Activated CD4-positive, alpha-beta T cell treated with anti-CD3 and anti-CD28 coated beads for 48 hours (primary cell): ENCODE data around the gene CAMTA1.
A peak's percentile ranks its signal among the peaks of the same experiment; 100 is the strongest.

Source experiments
- DNase-seq: peaks from one replicate; pipeline ENCODE4 v3.0.0-alpha.2; 2020

CAMTA1 gene

GRCh38 chr1:7558921-7559869, 773.9 kb downstream of the CAMTA1 start:
- DNase-seq: no peak

GRCh38 chr1:7560128-7560527, 774.9 kb downstream of the CAMTA1 start:
- DNase-seq: no peak

GRCh38 chr1:7560601-7561181, 775.4 kb downstream of the CAMTA1 start:
- no peak for DNase-seq

- DNase-seq: peak; percentile 46
Measured at GRCh38 chr1:7561331-7561921, 776.2 kb downstream of the CAMTA1 start.

GRCh38 chr1:7561936-7562728, 776.9 kb downstream of the CAMTA1 start:
- no peak for DNase-seq

- no peak for DNase-seq
Measured at GRCh38 chr1:7562729-7563605, 777.7 kb downstream of the CAMTA1 start.

DNA sequence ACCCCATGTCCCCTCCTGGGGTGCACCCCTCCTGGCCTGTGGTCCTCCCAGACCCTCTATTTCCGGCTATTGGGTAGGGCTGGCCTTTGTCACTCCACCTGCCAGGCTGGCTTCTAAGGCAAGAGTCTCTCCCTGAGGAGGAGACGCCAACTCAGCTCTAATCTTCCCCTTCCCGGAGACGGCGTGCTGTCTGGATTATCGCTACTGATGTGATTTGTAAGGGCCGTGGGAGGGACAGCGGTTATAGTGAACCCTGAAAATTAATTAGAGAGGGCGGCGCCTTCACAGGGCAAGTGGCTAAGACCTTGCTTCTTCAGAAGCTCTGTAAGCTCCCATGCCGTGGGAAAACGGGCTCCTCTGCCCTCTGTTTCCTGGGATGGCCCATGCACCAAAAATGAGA, 778.9 kb downstream of the CAMTA1 start:
- no peak for DNase-seq

DNA sequence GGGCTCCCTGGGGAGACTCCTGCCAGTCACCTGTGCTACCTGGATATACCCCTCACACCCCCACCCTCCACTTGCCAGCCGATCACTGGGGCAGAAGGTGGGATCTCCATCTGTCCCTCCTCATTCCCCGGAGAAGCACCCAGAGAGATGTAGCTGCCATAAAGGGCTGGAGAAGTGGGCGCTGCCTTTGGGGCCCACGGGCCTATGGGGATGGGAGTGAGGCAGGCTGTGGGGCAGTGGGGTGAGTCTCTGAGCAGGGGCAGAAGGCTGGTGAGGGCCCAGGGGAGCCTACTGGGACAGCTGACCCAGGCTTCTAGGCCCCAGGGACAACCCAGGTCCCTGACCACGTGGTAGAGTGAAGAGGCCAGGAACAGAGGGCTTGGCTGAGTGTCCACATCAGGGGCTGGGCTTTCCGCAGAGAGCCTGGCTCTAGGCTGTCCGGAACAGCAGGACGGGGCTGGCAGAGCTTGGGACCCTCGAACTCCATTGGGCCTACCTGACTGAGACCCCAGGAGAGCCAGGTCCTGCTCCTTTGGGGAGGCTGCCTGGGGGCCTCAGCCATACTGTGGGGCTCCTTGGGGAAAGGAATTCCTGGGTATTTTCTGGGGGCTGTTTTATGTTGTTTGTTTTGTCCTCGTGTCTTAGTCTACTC, 780.0 kb downstream of the CAMTA1 start:
- DNase-seq: no peak

GRCh38 chr1:7566417-7567375, 781.4 kb downstream of the CAMTA1 start:
- no peak for DNase-seq

GRCh38 chr1:7567376-7567775, 782.1 kb downstream of the CAMTA1 start:
- DNase-seq: no peak

- no peak for DNase-seq
Measured at GRCh38 chr1:7568053-7568452, 782.8 kb downstream of the CAMTA1 start.

DNA sequence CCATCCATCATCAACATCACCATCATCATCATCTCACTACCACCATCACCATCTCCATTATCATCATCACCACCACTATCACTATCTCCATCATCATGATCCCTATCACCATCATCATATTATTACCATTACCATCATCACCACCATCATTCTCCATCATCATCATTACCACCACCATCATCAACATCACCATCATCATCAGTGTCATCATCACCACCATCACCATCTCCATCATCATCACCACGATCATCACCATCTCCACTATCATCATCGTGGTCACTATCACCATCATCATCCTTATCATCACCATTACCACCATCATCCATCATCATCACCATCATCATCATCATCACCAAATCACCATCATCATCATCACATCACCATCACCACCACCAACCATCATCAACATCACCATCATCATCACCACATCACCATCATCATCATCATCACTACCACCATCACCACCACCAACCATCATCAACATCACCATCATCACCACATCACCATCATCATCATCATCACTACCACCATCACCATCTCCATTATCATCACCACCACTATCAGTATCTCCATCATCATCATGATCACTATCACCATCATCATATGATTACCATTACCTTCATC, 783.8 kb downstream of the CAMTA1 start:
- no peak for DNase-seq

DNA sequence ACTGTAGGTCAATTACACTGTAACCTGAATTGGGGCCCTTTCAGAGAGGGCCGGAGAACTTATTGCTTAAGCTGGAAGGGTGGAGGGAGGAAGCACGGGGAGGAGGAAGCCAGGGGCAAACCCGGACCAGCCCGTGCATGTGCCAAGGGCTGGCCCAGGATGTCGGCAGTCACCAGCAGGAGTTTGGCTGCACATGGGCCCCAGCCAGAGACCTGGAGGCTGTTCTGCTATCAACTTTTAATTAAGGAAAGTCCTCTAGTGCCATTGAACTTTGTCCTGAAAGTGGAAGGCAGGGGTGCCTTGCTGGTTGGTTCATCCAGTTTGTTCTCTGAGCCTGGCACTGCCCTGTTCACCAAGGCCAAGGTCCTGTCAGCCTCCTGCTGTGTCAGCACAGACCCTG, 785.1 kb downstream of the CAMTA1 start:
- DNase-seq: no peak

GRCh38 chr1:7572654-7573152, 787.4 kb downstream of the CAMTA1 start:
- no peak for DNase-seq

DNA sequence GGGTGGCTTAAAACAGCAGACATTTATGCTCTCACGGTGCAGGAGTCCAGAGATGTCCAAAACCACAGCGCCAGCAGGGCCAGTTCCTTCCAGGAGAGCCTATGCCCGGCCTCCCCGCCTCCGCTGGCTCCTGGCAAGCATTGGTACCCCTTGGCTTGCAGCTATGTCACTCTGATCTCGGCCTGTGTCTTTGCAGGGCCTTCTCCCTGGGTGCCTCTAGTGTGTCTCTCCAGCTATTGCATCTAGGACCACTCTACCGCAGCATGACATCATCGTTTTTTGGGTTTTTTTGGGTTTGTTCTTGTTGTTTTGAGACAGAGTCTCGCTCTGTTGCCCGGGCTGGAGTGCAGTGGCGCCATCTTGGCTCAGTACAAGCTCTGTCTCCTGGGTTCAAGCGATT, 788.2 kb downstream of the CAMTA1 start:
- no peak for DNase-seq

DNA sequence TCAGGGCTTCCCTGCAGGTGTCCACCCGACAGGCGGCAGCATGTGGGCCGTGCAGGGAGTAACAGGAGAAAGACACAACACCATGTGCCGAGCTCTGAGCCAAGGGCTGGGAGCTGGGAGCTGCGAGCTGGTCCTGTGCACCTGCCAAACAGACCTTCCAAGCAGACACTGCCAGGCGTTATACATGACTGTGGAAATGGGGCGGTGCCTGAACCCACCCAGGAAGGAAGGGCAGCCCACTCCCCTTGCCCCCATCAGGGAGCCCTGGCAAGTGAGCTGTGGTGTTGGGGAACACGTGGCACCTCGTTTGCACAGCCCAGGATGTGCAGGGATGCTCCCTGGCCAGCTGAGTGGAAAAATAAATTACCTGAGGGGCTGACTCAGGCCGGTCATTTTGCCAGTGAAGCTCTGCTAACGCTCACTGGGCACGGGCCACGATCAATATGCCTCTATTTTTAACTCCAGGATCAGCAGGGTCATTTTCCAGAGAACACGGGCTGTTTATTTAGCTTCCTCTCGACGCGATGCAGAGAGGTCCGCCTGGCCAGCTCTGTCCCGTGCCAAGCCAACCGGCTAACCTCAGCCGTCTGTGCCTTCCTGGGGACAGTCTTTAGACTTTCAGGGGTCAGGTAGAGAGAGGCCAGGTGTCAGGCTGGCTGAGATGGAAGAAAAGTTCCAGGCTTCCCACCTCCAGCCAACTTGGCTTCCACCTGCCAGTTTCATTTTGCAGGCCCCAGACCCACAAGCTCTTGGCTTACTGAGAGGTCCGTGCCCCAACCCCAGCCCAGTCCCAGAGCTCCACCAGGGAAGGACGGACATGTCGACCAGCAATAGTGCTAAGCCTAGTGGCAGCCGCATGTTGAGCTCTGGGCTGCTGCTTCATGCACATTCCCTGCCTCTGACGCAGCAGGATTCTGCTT, 789.1 kb downstream of the CAMTA1 start:
- no peak for DNase-seq

GRCh38 chr1:7575041-7575400, 789.8 kb downstream of the CAMTA1 start:
- no peak for DNase-seq

- DNase-seq: no peak
Measured at GRCh38 chr1:7576946-7577657, 791.8 kb downstream of the CAMTA1 start.
